ENCODE data around the gene N4BP2L1.
"Not testable (repeated sequence)": the region's sequence is repeated elsewhere in the genome, so short reads cannot be mapped to it uniquely, and the experiment has no call there.

The N4BP2L1 gene

DNA sequence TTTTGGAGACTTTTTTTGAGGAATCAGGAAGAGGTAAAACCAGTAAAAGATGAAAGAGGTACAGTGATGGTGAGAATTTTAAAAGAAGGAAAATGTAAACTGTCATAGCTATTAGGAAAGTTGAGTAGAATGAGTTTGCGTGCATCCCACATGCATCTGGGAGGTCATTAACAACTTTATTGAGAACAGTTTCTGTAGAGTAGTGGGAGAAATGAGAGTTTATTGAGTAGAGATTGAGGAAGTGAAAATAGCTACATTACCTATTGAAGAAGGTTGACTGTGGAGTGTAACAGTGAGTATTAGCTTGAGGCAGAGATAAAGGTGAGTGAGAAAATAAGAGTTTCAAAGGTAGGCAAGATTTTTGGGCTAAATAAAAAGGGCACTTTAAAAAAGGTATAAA lies 73.9 kb downstream of the N4BP2L1 start:
- H3K4me3 ChIP-seq (ENCODE audit: control insufficient read depth, low read depth, low read length), result no peak overlapping the region
- TF ChIP-seq, protein P1, sequence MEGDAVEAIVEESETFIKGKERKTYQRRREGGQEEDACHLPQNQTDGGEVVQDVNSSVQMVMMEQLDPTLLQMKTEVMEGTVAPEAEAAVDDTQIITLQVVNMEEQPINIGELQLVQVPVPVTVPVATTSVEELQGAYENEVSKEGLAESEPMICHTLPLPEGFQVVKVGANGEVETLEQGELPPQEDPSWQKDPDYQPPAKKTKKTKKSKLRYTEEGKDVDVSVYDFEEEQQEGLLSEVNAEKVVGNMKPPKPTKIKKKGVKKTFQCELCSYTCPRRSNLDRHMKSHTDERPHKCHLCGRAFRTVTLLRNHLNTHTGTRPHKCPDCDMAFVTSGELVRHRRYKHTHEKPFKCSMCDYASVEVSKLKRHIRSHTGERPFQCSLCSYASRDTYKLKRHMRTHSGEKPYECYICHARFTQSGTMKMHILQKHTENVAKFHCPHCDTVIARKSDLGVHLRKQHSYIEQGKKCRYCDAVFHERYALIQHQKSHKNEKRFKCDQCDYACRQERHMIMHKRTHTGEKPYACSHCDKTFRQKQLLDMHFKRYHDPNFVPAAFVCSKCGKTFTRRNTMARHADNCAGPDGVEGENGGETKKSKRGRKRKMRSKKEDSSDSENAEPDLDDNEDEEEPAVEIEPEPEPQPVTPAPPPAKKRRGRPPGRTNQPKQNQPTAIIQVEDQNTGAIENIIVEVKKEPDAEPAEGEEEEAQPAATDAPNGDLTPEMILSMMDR (conservative IDR thresholded peaks at IDR 0.05; ENCODE audit: control insufficient read depth, insufficient read depth, low read depth, low read length), result no peak
- no peak for DNase-seq (ENCODE audit: low read depth)

DNA sequence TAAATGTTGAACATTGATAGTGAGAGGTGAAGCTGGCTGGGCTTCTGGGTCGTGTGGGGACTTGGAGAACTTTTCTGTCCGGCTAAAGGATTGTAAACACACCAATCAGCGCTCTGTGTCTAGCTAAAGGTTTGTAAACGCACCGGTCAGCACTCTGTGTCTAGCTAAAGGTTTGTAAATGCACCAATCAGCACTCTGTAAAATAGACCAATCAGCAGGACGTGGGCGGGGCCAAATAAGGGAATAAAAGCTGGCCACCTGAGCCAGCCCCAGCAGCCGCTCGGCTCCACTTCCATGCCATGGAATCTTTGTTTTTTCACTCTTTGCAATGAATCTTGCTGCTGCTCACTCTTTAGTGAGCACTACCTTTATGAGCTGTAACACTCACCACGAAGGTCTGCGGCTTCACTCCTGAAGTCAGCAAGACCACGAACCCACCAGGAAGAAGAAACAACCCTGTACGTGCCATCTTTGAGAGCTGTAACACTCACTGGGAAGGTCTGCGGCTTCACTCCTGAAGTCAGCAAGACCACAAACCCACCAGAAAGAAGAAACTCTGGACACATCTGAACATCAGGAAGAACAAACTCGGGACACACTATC lies 77.0 kb downstream of the N4BP2L1 start:
- H3K4me3 ChIP-seq (ENCODE audit: control insufficient read depth, low read depth, low read length); DNase-seq (ENCODE audit: low read depth): not testable (repeated sequence)

Measured in fibroblast of mammary gland (primary cell).